HG02840 (cell line): ENCODE results near the gene TCTA.
A peak's percentile ranks its signal among the peaks of the same experiment; 100 is the strongest.
"Not testable (repeated sequence)": the region's sequence is repeated elsewhere in the genome, so short reads cannot be mapped to it uniquely, and the experiment has no call there.

Experiments used
- ATAC-seq: cut with Tn5 transposase; IDR thresholded peaks from one replicate; pipeline ENCODE4 v1.9.1; 2021; ENCODE audit warnings: mild to moderate bottlenecking, moderate library complexity, moderate number of reproducible peaks; ENCODE audit not compliant: unreplicated experiment, low FRiP score

The TCTA gene

DNA sequence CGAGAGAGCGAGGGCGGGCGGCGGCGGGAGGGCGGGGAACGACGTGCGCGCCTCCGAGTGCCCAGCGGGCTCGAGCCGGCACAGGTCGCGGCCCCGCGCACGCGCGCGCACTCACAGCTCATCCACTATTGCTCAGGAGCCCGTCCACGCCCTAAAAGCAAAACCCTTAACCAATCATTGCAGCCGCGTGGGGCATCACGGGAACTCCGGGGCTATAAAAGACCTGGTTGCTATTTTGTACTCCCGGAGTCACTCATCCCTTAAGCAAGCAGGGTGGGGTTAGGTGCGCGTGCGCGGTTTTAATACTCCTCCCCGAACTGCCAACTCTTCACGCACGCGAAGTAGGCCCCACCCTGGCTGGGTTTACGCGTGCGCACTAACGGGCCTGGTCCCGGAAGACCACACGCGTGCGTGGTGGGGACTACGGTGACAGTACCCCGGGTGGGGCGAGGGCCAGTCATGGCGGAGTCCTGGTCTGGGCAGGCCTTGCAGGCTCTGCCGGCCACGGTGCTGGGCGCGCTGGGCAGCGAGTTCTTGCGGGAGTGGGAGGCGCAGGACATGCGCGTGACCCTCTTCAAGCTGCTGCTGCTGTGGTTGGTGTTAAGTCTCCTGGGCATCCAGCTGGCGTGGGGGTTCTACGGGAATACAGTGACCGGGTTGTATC lies at the start of gene TCTA, which contains the start of gene RHOA:
TSS of gene TCTA (plus strand) at position 456 of the 664 bp plus-strand sequence. CDS start at position 460, 4 bp downstream.
TSS of gene RHOA (minus strand) at position 9 of the 664 bp plus-strand sequence. CDS start 36,387 bp downstream, outside the sequence.
- ATAC-seq: peak; percentile 90

GRCh38 chr3:49362561-49362960 lies 49.7 kb upstream of the TCTA start:
- no peak for ATAC-seq

DNA sequence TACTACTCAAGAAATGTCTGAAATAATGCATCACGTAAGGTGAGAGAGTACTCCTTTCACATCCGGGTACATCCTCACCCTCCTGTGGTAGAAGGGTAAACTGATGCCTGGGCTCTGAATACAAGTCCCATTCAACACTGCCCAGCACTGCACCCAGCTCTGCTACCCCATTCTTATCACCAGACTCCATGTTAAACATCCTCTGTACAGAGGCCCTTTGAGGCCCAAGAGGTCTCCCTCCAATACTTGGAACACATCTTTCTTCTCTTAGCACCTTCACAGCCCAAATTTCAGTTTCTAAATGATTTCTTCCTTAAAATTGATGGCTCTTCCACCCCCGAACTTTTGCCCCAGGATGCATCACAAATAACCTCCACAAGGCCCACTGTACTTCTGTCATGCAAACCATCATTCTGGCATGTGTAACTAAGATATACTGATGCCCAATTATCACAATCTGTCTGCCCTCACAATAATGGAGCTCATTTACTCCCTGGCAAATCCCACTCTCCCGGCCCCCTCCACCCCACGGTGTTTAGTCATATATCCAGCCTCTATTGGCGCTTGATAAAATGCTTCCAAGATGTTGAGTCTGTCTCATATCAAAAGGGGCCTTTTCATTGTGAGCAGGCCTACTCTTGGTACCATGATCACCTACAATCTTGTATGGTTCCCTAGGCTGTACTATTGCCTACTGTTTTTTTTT lies 41.5 kb upstream of the TCTA start:
- ATAC-seq: no peak

GRCh38 chr3:49371946-49372345 lies 40.3 kb upstream of the TCTA start:
- no peak for ATAC-seq

DNA sequence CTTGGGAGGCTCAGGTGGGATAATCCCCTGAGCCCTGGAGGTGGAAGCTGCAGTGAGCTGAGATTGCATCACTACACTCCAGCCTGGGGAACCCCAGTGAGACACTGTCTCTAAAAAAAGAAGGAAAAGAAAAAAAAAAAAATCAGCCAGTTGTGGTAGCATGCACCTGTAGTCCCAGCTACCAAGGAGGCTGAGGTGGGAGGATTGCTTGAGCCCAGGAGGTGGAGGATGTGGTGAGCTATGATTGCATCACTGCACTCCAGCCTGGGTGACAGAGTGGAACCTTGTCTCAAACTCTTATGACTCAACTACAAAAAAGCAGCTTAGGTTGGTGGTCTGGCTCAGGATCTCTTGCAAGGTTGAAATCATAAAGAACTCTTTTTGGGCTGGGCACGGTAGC lies 34.7 kb upstream of the TCTA start:
- no peak for ATAC-seq

GRCh38 chr3:49378249-49378895 lies 33.9 kb upstream of the TCTA start:
- ATAC-seq: no peak

DNA sequence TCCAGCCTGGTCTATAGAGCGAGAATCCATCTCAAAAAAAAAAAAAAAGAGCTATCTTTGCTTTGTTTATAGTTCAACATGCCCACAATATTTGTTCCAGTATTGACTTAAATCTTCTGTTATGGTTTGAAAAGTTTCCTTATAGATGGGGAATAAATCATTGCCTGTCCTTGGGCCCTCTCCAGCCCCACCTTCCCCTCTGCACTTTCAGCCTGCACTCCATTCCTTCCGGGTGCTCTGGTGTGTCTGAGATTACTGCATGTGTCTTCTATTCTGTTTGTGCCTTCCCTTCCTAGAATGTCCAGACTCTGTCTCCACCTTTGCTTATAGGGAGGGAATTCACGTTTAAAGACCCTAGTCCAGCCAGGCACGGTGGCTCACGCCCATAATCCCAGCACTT lies 28.8 kb upstream of the TCTA start:
- ATAC-seq: no peak

DNA sequence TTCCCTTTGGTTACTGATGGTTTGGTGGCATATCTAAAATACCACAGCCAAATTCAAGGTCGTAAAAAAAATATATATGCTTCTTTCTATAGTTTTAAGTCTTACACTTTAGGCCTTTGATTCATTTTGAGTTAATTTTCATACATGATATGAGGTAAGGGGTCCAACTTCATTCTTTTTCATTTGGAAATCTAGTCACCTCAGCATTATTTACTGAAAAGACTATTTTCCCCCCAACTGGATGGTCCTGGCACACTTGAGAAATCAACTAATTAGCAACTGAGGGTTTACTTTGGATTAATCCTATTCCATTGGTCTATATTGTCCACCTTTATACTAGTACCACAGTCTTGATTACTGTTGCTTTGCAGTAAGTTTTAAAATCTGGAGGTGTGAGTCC lies 26.6 kb upstream of the TCTA start:
- no peak for ATAC-seq

- ATAC-seq: no peak
Observed at GRCh38 chr3:49386056-49386756, 26.0 kb upstream of the TCTA start.

DNA sequence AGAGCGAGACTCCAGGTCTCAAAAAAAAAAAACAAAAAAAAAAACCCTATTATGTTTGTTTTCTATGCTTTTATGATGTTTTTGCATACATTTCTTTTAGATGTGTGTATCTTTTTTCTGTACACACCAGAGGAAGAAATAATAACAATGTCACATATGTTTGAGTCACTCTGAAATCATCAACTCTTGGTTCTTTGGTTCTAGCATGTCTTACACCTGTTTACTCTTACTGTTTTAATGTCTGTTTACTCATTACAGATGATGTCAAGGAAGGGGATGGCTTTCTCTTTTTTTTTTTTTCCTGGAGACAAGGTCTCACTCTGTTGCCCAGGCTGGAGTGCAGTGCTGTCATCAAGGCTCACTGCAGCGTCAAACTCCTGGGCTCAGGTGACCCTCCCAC lies 24.5 kb upstream of the TCTA start:
- ATAC-seq: no peak

DNA sequence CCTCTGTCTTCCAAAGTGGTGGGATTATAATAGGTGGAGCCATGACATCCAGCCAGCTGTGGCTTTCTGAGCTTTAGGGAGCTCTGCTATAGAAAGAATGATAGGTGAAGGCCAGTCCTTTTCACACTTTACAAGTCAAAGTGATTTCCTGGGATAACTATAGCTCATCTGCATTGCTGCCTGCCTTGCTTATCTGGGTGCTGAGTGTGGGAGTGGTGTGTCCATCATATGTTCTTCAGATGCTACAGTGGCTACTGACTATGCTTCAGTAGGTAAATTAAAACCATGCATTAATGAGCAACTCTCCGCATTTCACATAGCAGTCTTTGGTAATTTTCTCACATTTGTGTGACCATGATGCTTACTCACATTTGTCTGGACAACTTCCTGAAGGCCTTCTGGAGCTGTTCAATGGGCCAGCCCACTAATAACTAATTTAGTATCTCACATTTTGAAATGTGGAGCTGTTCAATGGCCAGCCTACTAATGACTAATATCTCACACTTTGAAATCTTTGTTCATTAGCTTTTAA lies 23.9 kb upstream of the TCTA start:
- ATAC-seq: no peak

GRCh38 chr3:49389297-49389696 lies 22.9 kb upstream of the TCTA start:
- ATAC-seq: no peak

DNA sequence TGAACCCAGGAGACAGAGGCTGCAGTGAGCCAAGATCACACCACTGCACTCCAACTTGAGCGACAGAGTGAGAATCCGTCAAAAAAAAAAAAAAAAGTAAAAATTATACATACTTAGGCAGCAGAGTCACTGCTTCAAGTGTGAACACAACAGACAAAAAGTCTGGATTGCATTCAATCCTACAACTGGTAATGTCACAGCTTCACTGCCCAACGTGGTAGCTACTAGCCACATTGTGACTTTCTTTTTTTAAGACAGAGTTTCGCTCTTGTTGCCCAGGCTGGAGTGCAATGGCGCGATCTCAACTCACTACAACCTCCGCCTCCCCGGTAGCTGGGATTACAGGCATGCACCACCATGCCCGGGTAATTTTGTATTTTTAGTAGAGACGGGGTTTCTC lies 20.9 kb upstream of the TCTA start:
- ATAC-seq: not testable (repeated sequence)

GRCh38 chr3:49397470-49397869 lies 14.8 kb upstream of the TCTA start:
- ATAC-seq: no peak

DNA sequence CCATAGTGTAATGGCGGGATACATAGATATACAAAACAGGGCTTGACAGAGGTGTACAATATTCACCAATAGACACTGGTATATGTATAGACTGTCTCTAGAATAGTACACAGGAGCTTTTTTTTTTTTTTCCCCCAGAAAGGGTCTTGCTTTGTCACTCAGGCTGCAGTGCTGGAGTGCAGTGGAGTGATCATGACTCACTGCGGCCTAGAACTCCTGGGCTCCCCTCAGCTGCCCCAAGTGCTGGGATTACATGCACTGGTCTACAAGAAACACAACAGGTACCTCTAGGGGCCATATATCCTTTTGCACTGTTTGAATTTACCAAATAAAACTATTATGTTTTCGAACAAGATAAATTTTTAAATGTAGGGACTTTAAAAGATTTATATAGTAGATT lies 12.8 kb upstream of the TCTA start:
- no peak for ATAC-seq

DNA sequence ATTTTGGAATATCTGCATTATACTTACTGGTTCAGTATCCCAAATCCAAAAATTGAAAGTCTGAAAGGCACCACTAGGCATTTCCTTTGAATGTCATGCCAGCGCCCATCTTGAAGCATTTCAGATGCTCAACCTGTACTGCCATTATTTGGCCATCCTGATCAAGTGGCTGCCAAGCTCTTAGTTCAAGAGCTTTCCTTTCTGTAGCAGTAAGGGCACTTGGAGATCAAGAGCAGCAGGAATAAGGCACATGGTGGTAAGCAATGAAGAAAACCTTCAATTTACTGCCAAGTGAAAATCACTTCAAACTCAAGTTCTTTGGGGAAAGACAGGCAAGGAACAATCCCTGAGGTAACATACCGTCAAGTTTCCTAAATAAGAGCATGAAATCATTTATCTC lies 10.5 kb upstream of the TCTA start:
- no peak for ATAC-seq

- no peak for ATAC-seq
Observed at GRCh38 chr3:49403891-49404290, 8.3 kb upstream of the TCTA start.

DNA sequence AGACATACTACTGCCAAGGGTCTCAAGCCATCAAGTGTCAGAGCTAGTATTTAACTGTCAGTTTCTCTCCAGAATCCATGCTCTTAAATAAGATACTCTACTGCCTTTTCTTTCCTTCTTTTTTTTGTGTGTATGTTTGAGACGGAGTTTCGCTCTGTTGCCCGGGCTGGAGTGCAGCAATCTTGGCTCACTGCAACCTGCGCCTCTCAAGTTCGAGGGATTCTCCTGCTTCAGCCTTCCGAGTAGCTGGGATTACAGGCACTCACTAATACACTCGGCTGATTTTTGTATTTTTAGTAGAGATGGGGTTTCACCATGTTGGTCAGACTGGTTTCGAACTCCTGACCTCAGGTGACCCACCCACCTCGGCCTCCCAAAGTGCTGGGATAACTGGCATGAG lies 6.7 kb upstream of the TCTA start:
- not testable (repeated sequence) for ATAC-seq

- ATAC-seq: no peak
Observed at GRCh38 chr3:49406571-49407565, 5.4 kb upstream of the TCTA start.
